Upper lobe of left lung (tissue), 4 donors: ENCODE measurements around the gene RNASE8.

Source experiments
- EP300 ChIP-seq, 4 donors: sonication (generic); formaldehyde crosslinking; IDR thresholded peaks; one replicate each; pipeline ENCODE4 v1.5.1; 2017; ENCODE audit warnings: antibody characterized with exemption in 4 of 4, control low read depth in 2 of 4
- POLR2A ChIP-seq, 4 donors: fragments of 450-650 bp; IDR thresholded peaks; one replicate each; pipeline ENCODE4 v1.5.1; 2016 to 2017; ENCODE audit warnings: antibody characterized with exemption in 4 of 4, mild to moderate bottlenecking in 2 of 4
- TF ChIP-seq, protein P1 (sequence below), 6 experiments: fragments of 450-650 bp in 4 of 6; fragments of 200-600 bp in 2 of 6; sonication (generic) in 2 of 6; IDR thresholded peaks; one replicate each; pipeline ENCODE4 v1.5.1; 2016 to 2019; ENCODE audit warnings: antibody characterized with exemption in 6 of 6

DNA sequence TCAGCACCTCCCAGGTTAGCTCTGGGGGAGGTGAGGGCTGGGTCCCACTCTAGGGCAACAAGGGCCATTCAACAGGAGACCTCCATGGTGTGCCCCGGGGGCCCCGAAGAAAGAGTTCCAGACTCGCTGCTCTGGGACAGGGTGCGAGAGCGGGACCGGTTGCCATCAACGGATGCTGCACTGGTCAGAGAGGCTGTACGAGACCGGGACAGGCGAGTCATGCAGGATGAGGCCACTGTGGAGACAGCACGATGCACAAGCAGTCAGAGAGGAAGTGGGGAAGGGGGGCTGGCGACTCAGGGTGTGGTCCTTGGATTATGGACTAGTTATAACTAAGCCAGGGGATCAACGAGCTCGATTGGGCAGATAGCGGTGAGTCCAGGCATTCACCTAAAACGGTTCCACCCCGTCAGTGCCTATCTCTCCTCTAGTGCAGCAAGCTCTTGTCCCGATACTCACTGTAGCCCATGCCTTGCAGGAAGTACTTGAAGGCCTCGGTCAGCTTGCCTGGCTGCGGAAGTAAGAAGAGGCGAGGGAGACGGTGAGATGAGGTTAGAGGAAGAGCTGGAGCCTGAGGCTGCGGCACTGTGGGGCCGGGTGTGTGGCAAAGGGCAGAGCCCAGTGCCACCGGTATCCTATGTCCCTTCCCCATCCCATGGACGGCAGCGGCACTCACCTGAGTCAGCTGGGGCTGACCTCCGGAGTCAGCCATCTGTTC is 39.9 kb upstream of the RNASE8 start:
- no peak for TF ChIP-seq EP300 (IDR thresholded peaks at IDR 0.05)
- TF ChIP-seq, protein P1, sequence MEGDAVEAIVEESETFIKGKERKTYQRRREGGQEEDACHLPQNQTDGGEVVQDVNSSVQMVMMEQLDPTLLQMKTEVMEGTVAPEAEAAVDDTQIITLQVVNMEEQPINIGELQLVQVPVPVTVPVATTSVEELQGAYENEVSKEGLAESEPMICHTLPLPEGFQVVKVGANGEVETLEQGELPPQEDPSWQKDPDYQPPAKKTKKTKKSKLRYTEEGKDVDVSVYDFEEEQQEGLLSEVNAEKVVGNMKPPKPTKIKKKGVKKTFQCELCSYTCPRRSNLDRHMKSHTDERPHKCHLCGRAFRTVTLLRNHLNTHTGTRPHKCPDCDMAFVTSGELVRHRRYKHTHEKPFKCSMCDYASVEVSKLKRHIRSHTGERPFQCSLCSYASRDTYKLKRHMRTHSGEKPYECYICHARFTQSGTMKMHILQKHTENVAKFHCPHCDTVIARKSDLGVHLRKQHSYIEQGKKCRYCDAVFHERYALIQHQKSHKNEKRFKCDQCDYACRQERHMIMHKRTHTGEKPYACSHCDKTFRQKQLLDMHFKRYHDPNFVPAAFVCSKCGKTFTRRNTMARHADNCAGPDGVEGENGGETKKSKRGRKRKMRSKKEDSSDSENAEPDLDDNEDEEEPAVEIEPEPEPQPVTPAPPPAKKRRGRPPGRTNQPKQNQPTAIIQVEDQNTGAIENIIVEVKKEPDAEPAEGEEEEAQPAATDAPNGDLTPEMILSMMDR (IDR thresholded peaks at IDR 0.05) = no peak
- no peak for TF ChIP-seq POLR2A (IDR thresholded peaks at IDR 0.05)
